PFSK-1 (cell line): ENCODE measurements around the gene S1PR4.

Experiments used
- FOXP2 ChIP-seq: optimal IDR thresholded peaks from 2 replicates; pipeline ENCODE3; 2011; ENCODE audit warnings: borderline replicate concordance, control low read depth, inconsistent platforms; ENCODE audit not compliant: insufficient read depth; ENCODE audit errors: extremely low read length, extremely low read depth
- POLR2AphosphoS5 ChIP-seq: IDR thresholded peaks from 2 replicates; pipeline ENCODE4 v1.6.1; 2012; ENCODE audit warnings: low read depth, mild to moderate bottlenecking, control low read depth, low read length, moderate library complexity
- SIN3A ChIP-seq: IDR thresholded peaks from 2 replicates; pipeline ENCODE4 v1.6.1; 2012; ENCODE audit warnings: mild to moderate bottlenecking, low read length, moderate library complexity, borderline replicate concordance; ENCODE audit not compliant: insufficient read depth
- TAF1 ChIP-seq: IDR thresholded peaks from 2 replicates; pipeline ENCODE4 v1.6.1; 2012; ENCODE audit warnings: low read length, control low read depth, borderline replicate concordance; ENCODE audit not compliant: insufficient read depth
- TF ChIP-seq, protein P1 (sequence below), 2 experiments: IDR thresholded peaks; 2 replicates each; pipeline versions ENCODE4 v1.6.1 to v1.8.0; 2011 to 2012; ENCODE audit warnings: low read depth in 2 of 2, low read length in 2 of 2, control low read depth in 1 of 2, inconsistent platforms in 1 of 2, mild to moderate bottlenecking in 1 of 2, moderate library complexity in 1 of 2; ENCODE audit not compliant: insufficient read depth in 1 of 2

Gene S1PR4

DNA sequence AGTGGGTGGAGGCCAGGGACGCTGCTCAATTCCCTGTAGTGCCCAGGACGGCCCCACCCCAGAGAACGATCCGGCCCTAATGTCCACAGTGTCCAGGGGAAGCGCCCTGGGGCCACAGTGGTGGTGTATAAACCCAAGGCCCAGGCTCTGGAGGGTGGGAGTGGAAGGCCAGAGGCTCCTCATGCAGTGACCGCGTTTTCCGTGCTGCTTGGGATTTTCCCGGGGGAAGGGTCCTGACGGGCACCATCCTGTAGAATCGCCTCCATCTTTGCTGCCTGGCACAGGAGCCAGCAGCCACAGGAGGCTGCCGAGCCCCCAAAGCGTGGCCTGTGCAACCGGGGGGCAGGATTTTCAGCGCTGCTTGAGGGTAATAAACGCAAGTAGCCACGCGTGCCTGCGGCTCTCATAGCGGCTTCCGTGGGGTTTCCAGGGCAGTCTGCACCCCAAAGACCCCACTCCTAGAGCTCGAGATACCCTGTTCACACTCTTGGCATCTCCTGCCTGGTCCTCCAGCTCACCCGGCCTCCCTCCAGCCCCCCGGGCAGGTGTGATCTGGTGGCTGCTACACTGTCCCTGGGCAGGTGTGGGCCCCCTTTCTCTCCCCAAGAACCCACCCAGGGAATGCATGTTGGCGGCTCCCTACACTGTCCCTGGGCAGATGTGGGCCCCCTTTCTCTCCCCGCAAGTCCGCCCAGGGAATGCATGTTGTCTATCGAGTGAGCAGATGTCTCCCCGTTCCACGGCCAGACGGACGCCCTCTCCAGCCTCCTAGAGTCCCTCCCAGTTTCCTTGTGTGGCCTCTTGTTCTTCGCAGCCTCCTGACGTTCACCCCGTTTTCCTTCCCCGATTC lies 9.3 kb downstream of the S1PR4 start:
- TF ChIP-seq TAF1 (no peak), SIN3A (no peak)
- TF ChIP-seq, protein P1, sequence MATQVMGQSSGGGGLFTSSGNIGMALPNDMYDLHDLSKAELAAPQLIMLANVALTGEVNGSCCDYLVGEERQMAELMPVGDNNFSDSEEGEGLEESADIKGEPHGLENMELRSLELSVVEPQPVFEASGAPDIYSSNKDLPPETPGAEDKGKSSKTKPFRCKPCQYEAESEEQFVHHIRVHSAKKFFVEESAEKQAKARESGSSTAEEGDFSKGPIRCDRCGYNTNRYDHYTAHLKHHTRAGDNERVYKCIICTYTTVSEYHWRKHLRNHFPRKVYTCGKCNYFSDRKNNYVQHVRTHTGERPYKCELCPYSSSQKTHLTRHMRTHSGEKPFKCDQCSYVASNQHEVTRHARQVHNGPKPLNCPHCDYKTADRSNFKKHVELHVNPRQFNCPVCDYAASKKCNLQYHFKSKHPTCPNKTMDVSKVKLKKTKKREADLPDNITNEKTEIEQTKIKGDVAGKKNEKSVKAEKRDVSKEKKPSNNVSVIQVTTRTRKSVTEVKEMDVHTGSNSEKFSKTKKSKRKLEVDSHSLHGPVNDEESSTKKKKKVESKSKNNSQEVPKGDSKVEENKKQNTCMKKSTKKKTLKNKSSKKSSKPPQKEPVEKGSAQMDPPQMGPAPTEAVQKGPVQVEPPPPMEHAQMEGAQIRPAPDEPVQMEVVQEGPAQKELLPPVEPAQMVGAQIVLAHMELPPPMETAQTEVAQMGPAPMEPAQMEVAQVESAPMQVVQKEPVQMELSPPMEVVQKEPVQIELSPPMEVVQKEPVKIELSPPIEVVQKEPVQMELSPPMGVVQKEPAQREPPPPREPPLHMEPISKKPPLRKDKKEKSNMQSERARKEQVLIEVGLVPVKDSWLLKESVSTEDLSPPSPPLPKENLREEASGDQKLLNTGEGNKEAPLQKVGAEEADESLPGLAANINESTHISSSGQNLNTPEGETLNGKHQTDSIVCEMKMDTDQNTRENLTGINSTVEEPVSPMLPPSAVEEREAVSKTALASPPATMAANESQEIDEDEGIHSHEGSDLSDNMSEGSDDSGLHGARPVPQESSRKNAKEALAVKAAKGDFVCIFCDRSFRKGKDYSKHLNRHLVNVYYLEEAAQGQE (IDR thresholded peaks at IDR 0.05; ENCODE audit: insufficient read depth in 1 of 2, low read depth in 2 of 2, low read length in 2 of 2): no peak

DNA sequence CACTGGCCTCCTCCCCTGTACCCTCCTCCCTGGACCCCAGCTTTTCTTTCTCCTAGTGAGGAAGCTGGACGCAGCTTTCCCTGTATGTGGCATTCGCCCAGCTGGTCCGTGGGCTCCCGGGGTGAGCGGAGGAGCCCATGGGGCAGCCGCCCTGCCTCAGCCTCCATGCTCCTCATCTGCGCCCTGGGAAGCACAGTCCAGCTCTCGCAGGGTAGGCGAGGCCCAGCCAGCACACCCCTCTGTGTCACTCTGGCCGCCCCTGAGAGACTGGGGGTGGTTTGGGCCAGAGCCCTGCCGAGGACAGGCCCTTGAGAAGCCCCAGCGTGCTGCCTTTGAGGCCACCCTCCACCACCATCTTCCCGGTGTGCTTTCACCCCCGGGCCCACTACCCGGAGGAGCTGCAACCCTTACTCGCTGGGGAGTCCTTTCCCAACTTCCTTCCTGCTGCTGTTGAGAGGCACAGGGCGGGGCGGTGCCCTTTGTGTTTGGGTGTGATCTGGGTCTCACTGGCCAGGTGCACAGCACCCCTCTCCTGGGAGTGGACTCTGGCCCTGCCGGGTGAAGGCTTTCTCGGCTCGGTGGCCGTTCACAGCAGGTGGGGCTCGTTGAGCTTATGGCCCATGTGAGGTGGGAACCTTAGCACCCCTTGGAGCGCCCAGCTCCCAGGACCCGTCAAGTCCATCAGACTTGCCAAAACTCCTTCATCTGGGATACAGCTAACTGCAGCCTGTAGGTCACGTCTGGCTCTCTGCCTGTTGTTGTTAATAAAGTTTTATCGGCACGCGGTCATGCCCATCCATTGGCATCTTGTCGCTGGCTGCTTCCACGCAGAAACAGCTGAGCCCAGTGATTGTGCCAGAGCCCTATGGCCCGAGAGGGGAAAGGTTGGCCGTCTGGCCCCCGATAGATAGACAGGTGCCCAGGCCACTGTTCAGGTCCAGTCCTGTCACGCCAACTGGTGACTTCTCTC lies 10.3 kb downstream of the S1PR4 start:
- no peak for TF ChIP-seq SIN3A
- TF ChIP-seq, protein P1 (IDR thresholded peaks at IDR 0.05; ENCODE audit: insufficient read depth in 1 of 2, low read depth in 2 of 2, low read length in 2 of 2): no peak

DNA sequence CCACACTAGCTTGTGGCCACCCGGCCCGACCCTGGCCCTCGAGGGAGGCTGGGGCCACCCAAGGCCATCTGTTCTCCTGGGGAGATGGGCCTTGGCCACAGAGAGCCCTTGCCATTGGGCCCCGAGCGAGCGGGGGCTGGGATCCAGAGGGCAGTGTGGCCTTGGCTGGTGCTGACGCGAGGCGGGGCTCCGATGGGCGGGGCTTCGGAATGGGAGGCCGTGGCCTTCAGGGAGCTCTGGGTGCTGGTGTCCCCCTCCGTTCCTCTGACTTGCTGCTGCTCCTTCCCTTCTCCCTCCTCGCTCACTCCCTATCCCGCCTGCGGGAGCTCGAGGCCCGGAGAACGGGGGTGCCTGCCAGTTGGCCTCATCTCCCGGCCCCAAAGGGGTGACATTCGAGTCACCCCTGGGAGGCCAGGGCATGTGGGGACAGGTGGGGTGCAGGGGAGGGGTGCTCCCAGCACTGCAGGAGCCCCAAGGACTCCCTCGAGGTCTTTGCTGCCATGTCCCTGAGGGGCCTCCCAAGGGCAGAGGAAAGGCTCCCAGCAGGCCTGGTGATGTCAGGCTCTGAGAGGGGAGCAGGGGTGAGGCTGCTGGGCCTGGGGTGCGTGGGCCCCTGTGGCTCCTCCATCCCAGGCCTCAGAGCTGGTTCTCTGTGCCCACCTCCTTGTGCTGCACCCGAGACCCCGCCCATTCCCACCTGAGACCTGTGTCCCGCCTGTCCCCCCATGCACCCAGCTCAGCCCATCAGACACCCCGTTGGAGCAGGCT lies 11.3 kb downstream of the S1PR4 start:
- TF ChIP-seq SIN3A: no peak
- TF ChIP-seq, protein P1 (IDR thresholded peaks at IDR 0.05; ENCODE audit: insufficient read depth in 1 of 2, low read depth in 2 of 2, low read length in 2 of 2): no peak
- no peak for TF ChIP-seq TAF1
- no peak for TF ChIP-seq FOXP2
- TF ChIP-seq POLR2AphosphoS5: no peak

DNA sequence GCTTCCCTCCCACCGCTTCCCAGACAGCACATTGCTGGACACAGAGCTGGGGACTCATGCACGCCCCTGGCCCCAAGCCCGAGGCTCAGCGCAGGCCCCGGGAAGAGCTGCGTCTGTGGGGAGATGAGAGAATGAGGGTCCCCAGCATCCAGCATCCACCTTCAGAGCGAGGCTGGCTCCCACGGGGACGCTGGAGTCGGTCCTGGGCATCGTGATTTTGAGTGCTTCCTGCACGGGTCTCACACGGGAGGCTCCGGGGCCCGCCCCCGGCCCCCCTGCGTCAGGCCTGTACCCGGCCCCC lies 11.9 kb downstream of the S1PR4 start:
- no peak for TF ChIP-seq SIN3A
- no peak for TF ChIP-seq POLR2AphosphoS5
- no peak for TF ChIP-seq TAF1
- no peak for TF ChIP-seq FOXP2
- TF ChIP-seq, protein P1 (IDR thresholded peaks at IDR 0.05; ENCODE audit: insufficient read depth in 1 of 2, low read depth in 2 of 2, low read length in 2 of 2): no peak
